Medulla oblongata (tissue), 1 donor: ENCODE data around the gene SLC17A8.
"Not testable (repeated sequence)": the region's sequence is repeated elsewhere in the genome, so short reads cannot be mapped to it uniquely, and the experiment has no call there.

Experiments used
- DNase-seq: peaks from one replicate; pipeline ENCODE4 v3.0.0-alpha.2; 2015; ENCODE audit errors: extremely low spot score

The SLC17A8 gene

DNA sequence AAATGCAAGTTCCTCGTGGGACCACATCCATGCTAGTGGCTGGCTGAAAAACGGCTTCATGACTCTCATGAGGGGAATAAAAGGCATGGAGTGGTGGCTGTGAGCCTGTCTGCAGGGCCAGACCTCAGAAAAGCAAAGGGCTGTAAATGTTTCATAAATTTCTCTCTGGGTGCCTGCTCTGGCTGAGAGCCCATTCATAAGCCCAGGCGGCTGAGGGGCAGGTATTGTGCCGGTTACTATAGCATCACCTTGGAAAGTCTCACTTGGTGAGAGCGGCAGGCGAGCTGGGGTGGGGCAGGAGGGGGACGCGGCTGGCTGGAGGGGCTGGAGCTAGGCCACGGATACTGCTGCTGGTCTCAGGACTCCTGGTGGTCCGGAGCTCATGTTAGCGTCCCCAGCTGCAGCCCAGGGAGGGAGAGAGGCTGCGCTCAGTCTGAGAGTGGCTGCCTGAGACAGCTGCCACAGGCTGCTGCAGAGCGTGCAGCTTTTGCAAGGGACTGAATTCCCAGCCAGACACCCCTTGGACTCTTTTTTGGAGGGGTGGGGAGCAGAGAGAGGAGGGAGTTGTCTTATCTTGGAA lies at the start of gene SLC17A8:
TSS of gene SLC17A8 (plus strand) at position 431 of the 580 bp plus-strand sequence. CDS start 318 bp downstream, outside the sequence.
- DNase-seq: no peak

DNA sequence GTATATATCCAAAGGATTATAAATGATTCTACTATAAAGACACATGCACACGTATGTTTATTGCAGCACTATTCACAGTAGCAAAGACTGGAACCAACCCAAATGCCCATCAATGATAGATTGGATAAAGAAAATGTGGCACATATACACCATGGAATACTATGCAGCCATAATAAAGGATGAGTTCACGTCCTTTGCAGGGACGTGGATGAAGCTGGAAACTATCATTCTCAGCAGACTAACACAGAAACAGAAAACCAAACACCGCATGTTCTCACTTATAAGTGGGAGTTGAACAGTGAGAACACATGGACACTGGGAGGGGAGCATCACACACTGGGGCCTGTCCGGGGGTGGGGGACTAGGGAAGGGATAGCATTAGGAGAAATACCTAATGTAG lies 48.7 kb upstream of the SLC17A8 start:
- not testable (repeated sequence) for DNase-seq

DNA sequence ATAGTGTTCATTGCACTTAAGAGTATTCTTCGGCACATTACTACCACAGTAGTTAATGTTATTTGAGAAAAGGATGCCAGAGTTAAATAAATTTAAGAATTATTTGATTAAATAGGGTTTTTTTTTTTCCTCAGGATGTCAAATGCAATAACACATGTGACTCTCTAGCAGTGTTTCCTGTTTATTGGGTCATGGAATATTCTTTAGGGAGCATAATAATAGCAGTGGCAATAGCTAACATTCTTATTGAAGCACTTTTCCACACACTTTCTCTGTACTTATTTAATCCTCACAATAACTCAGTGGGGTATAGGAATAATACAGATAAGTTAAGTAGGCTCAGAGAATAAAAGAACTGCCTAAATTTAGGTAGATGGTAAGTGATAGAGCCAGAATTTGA lies 45.6 kb upstream of the SLC17A8 start:
- no peak for DNase-seq

DNA sequence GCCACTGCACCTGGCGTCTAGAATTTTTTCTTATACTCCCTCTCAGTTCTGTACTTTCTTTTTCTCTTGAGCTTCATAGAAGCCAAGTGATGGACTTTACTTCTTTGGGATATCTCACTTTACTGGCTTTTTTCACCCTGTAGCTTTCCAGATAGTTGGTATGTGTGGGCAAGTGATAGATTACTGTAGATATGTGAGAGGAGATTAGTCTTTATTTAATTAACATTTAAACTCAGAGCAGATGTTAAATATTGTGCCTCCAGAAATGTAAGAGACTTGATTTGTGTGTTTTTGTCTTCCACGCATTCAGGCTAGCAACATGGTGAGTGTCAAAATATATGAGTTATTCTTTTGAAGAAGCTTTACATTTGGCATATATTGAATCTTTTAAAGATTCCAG lies 39.5 kb upstream of the SLC17A8 start:
- DNase-seq: no peak

DNA sequence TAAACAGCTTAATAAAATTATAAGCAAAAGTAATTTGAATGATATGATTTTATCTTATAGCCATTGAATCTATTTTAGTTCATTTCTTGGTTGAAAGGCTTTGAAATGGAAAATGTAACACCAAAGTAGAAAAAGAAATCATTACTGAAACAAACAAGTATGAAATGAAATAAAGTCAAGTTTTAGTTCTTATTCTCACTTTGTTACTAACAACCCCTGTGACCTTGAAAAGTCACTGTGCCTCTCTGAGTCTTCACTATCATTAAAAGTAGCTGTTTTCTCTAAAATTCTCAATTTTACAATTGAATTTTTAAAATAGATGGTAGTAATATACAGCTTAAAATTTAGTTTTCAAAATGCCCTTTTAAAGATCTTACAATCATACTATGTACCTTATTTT lies 32.4 kb upstream of the SLC17A8 start:
- DNase-seq: no peak

DNA sequence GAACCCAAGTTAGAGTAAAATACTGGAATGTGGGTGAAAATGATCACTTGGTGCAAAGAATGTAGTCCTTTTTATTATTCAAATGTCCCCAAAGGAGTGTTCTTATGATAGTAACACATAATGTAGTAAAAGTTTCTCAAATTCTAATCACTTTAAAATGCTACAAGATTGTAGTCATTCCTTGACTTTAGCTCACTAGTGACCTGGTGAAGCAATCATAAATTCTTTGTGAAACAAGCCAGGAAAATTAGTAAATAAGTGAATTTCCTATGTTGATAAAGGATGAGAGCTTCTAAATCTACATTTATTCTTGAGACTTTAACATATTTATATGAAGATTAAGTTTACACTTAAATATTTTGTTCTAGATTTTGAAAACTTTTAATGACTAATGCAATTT lies 30.7 kb upstream of the SLC17A8 start:
- DNase-seq: no peak

DNA sequence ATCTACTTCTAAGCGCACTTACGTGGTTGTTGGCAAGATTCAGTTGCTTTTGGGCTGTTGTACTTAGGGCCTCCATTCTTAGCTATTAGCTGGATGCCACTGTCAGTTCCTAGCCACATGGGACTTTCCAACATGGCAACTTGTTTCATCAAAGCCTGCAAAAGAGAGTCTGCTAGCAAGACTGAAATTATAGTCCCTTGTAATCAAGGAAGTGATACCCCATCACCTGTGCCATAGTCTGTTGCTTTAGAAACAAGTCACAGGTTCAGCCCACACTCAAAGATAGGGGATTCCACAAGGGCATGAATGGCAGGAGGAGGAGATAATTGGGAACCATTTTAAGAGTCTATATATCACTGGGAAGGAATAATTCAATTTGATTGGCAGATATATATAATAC lies 27.1 kb upstream of the SLC17A8 start:
- no peak for DNase-seq

DNA sequence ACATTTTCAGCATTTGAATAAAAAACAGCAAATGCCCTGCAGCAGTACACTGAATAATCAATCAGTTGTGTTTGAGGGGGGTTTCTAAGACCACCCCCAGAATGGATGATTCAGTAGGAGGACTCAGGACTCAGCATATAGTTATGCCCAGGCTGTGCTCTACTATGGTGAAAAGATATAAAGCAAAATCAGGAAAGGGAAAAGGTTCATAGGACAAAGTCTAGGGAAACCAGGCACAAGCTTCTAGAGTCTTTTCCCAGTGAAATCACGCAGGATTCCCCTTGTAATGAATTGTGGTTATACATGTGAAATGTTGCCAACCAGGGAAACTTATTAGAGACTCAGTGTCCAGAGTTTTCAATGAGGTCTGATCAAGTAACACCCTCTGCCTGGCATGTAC lies 25.0 kb upstream of the SLC17A8 start:
- DNase-seq: no peak

DNA sequence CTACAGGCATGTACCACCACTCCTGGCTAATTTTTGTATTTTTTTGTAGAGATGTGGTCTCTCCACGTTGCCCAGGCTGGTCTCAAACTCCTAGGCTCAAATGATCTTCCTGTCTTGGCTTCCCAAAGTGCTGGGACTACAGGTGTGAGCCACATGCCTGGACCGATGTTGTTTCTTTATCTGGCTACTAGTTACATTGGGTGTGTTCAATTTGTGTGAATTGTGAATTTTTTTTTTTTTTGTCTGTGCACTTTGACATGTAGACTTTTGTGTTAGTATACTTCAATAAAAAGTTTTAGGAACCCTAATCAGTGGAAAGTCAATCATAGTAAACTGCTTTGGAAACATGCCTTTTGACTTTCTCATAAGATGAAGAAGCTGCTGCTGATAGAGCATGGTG lies 24.0 kb upstream of the SLC17A8 start:
- DNase-seq: no peak

DNA sequence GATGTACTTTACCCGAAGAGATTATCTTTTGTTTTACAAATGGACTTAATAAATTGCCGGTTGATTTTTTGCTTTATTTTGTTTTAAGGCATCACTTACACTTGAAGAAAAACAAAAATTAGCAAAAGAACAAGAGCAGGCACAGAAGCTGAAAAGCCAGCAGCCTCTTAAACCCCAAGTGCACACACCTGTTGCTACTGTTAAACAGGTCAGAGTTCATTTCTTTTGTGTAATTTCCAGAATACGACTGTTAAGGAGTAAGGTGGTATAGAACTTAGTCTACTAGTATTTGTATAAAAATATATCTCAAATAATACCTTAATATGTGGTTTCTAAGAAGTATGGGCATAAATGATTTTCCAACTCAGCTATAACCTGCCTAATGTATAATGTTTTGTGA lies 19.6 kb upstream of the SLC17A8 start:
- no peak for DNase-seq

DNA sequence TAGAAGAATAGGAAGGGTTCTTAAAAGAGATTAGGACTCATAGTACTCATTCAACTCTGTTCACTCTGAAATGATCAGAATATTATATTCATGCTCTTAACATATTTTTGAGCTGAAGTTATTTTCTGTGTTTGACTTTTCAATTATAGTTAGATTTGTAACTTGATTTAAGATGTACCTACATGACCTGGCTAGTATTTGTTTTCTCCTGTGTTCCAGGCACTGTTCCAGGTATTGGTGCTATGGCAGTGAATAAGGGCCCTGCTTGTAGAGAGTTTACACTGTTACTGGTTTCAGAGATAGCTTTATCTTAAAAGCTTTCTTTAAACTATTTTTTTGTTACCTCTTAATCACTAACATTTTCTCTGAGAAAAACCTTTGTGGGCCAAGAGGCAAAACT lies 19.1 kb upstream of the SLC17A8 start:
- no peak for DNase-seq

DNA sequence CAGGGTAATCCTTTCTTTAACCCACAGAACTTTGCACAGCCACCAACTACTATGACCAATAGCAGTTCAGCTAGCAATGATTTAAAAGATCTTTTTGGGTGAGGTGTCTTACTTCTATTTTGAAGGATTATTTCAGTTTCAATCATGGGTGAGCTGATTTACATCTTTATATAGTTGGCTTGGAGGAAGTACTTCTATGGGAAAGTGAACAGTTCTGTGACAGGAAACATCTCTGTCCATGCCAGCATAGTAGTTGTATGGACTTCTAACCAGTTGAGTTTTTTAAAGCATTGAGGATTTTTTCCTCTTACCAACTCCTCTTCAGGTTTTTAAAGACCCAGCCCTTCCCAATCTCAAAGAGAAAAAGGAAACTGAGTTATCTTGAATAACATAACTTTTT lies 17.8 kb upstream of the SLC17A8 start:
- DNase-seq: no peak

DNA sequence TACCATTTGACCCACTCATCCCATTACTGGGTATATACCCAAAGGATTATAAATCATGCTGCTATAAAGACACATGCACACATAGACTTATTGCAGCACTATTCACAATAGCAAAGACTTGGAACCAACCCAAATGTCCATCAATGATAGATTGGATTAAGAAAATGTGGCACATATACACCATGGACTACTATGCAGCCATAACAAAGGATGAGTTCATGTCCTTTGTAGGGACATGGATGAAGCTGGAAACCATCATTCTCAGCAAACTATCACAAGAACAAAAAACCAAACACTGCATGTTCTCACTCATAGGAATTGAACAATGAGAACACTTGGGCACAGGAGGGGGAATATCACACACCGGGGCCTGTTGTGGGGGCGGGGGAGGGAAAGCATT lies 14.0 kb upstream of the SLC17A8 start:
- not testable (repeated sequence) for DNase-seq

DNA sequence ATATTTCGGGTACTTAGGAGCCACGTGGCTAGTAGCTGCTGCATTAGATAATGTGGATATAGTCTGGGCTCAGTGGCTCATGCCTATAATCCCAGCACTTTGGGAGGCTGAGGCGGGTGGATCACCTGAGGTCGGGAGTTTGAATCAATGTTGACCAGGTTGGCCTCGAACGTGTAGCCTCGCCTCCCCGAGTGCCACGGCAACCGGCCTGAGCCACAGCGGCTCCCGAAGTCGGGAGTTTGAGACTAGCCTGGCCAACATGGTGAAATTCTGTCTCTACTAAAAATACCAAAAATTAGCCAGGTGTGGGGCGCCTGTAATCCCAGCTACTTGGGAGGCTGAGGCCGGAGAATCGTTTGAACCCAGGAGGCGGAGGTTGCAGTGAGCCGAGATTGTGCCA lies 12.5 kb upstream of the SLC17A8 start:
- not testable (repeated sequence) for DNase-seq

DNA sequence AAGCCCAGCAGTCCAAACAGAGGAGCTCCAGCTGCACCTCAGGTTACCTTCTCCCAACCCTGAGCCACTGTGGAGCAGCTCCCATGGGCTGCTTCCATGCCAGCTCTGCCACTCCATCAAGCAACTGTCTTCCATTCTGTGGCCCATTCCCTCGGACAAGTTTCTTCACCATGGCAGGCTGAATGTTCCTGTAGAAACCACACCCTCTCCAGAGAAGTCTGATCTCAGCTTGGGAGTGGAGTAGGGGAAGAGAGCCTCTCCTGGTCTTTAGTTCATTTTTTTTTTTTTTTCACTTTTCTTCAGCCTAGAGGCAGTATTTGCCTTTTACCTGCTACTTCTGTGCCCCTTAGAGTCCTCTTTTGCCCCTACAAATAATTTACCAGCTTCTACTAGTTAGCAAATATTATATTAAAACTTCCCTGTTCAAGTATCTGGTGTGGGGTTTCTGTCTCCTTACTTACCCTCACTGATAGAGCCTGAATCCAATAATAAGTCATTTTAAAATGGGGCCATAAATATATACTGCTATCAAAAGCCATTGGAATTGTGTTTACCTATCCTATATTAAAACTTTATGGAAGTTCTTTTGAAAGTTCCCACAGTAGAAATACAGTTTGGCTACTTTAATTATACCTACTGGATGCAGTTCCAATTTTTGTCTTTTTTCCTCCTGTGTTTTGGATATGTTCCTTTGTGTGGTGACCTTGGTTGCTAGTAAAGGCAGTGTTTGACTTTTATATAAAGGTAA lies 11.7 kb upstream of the SLC17A8 start:
- DNase-seq: no peak

DNA sequence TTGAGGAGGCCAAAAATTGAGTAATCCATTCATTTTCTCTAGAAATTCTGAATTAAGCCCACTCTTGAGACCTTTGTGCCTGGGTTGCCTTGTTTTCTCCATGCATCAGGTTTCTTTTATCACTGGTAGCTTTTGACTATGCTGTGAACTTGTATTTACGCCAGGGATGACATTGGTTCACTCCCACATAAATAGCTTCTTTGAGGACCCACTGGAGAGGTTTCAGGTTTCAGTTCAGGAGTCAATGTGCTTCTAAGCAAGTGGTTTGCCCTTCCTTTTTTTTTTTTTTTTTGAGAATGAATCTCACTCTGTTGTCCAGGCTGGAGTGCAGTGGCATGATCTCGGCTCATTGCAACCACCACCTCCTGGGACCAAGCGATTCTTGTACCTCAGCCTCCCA lies 10.2 kb upstream of the SLC17A8 start:
- DNase-seq: no peak

DNA sequence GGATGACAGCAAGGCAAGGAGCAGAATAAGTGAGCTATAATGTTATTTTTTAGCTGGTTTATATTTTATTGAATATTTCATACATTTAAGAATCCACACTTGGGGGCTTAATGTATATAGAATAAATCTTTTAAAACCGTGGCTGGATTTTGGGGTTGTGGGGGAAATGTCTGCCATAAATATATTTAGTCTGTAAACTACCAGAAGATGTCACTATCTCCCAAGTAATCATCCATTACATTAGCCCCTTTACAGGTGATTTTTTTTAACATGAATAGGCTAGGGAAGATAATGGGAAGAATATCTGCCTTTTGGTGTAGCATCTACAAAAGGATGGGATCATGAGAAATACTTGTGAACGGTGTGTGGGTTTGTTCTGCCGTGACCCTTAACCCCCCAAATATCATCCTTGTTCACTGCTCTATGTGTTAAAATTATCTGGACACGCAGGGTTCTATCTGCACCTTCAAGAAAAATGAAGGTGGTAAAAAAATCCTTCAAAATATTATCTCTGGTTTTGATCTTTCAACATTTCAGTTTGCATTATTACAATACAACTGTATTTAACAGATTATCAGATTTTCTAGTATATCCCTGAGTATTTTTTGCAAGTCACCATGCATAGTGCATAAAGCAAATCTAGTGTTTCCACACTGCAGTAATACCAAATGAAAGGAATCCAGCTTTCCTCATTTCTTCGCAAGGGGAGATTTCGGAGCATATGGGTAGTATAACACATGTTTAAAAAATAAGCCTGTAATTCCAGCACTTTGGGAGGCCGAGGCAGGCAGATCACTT lies 8.0 kb upstream of the SLC17A8 start:
- peak; percentile 30 for DNase-seq

DNA sequence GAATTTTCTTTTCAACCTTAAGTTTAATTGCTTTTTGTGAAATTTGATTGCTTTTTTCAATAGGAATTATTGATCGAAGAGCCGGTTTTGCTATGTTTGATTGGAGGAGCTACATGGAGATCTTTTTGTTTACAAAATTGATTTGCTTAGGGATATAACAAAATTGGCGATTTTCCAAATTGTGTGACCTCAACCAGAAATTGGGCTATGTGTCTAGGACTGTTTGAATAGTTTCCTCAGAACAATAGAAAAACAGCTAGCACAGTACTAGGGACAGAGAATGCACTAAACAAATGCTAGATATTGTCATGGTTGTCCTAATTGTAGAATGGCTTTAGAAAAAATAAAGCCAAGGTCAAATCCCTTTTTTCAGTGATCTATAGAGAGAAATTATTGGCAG lies 2.4 kb downstream of the SLC17A8 start:
- DNase-seq: no peak

DNA sequence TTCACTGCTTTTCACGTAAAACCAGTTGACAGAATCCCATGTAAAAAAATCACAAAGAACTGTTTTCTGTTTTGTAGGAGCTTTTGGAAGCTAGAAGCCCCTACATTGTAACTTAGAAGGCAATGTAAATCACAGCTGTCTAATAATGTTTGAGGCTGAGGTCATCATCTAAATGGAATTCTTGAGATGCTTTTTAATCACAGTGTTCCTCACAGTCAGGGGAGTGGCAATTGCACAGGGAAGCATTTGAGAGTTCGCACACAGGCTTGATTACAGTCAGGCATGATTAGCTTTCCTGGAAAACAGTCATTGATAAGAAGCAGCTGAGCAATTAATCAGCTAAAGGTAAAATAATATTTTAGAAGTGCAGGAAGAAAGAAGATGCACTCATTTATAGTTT lies 2.9 kb downstream of the SLC17A8 start:
- no peak for DNase-seq

DNA sequence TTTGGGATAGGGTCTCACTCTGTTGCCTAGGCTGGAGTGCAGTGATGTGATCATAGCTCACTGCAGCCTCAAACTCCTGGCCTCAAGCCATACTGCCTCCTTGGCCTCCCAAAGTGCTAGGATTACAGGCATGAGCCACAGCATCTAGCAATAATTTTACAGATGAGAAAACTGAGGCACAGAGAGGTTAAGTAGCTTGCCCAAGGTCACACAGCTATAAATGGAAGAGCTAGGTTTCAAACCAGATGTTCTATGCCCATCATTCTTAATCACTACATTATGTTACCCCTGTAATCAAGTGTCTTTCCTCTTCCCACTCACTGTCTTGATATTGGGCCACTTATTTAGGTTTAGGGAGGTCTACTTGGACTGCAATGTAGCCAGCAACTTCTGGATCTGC lies 3.6 kb downstream of the SLC17A8 start:
- DNase-seq: no peak

DNA sequence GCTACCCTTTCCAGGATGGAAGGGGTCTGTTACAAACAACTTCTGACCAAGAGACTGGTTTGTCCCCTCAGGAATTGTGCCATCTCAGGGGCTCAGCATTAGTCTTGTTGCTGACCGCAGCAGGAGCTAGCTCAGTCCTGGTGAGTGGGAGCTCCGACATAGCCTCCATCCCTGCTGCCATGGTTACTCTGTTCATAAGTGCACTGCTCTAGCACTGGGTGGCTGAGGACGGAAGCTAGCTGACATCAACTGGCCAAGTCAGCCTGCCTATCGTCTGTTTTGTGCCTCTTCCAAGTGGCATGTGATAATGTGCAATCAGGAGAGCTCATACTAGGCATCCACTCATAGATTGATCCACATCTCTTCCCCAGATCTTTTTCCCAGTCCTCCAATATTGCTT lies 7.5 kb downstream of the SLC17A8 start:
- DNase-seq: no peak

DNA sequence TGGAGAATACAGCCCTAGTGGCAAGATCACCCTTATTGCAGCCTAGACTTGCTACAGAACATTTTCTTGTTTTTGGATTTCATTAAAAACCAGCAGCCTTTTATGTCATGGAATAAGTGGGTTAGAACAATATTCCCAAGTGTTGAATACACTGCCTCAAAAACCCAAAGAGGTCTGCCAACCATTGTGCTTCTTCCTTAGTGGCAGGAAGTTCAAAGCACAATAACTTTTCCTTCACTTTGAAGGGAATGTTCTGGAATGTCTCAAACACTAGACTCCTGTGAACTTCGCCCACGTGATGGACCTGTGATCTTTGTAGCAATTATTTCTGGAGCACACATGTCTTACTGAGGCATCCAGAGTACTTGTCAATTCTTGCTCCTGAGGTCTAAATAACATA lies 8.5 kb downstream of the SLC17A8 start:
- DNase-seq: no peak

DNA sequence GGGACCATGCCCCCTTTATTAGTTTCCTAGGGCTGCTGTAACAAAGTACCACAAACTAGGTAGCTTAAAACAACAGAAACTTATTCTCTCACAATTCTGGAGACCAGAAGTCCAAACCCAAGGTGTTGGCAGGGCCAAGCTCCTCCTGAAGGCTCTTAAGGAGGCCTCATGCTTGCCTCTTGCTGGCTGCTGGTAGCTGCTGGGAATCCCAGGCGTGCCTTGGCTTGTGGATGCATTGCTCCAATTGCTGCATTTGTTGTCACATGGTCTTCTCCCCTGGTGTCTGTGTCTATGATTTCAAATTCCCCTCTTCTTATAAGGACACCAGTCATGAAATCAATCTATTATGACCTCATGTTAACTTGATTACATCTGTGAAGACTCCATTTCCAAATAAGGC lies 11.2 kb downstream of the SLC17A8 start:
- no peak for DNase-seq
